ENCODE measurements around the gene BCAP31.
"Not testable (repeated sequence)": the region's sequence is repeated elsewhere in the genome, so short reads cannot be mapped to it uniquely, and the experiment has no call there.

DNA sequence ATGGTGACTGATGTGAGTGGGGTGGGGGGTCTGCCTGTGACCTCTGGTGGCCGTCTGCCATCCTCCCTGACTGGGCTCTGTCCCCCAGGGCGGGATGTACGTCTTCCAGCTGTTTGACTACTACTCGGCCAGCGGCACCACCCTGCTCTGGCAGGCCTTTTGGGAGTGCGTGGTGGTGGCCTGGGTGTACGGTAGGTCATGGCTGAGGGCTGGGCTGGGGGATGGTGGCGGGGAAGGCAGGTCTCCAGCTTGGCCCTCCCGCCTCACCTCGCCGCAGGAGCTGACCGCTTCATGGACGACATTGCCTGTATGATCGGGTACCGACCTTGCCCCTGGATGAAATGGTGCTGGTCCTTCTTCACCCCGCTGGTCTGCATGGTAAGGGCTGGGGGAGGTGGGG is 29.9 kb downstream of the BCAP31 start:
- TF ChIP-seq, protein P1, sequence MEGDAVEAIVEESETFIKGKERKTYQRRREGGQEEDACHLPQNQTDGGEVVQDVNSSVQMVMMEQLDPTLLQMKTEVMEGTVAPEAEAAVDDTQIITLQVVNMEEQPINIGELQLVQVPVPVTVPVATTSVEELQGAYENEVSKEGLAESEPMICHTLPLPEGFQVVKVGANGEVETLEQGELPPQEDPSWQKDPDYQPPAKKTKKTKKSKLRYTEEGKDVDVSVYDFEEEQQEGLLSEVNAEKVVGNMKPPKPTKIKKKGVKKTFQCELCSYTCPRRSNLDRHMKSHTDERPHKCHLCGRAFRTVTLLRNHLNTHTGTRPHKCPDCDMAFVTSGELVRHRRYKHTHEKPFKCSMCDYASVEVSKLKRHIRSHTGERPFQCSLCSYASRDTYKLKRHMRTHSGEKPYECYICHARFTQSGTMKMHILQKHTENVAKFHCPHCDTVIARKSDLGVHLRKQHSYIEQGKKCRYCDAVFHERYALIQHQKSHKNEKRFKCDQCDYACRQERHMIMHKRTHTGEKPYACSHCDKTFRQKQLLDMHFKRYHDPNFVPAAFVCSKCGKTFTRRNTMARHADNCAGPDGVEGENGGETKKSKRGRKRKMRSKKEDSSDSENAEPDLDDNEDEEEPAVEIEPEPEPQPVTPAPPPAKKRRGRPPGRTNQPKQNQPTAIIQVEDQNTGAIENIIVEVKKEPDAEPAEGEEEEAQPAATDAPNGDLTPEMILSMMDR (IDR thresholded peaks at IDR 0.05): not testable (repeated sequence)
- TF ChIP-seq POLR2A (IDR thresholded peaks at IDR 0.05): not testable (repeated sequence)
